K562 (cell line): ENCODE data around the gene CARD10. TPM values are rescaled to one million over a fixed set of nuclear protein-coding genes. Genes with fewer than 3 reads are reported as not detected.
"Not testable (repeated sequence)": the region's sequence is repeated elsewhere in the genome, so short reads cannot be mapped to it uniquely, and the experiment has no call there.

Experiments used
- ATAC-seq: fragments of 200-7000 bp; cut with Tn5 transposase; 3 replicates; pipeline ENCODE4 v1.9.1; 2020; ENCODE audit warnings: moderate library complexity
- BruUV-seq: library from RNA; stranded (reverse); fragments of 400-500 nt; replicated peaks from 2 replicates; lab custom pipeline; 2021; lab: Mats Ljungman, UMichigan
- CTCF ChIA-PET: fragments of 300-600 bp; formaldehyde crosslinking; extraction: SDS; loops from one replicate; lab custom pipeline; 2021; ENCODE audit warnings: low intra/inter-chr PET ratio; lab: Yijun Ruan, JAX
- POLR2A ChIA-PET: fragments of 300-600, 350-650 bp; sonication (Branson Sonifier 250); formaldehyde crosslinking; extraction: SDS; loops from one replicate; lab custom pipeline; 2021; ENCODE audit warnings: antibody characterized with exemption, inconsistent platforms; lab: Yijun Ruan, JAX
- DNase-seq, 4 experiments: peaks; one replicate each; pipeline versions ENCODE4 v3.0.0 to v3.0.0-alpha.2; 2011 to 2018; ENCODE audit warnings: low spot score in 3 of 4, mixed read lengths in 3 of 4; ENCODE audit errors: extremely low read depth in 1 of 4
- FAIRE-seq: peaks from 2 replicates; lab custom pipeline; 2011; peaks lifted over from hg19 to GRCh38; lab: Jason Lieb, UNC
- H2AFZ ChIP-seq: 2 replicates; pipeline ENCODE4 v1.6.0; 2011; ENCODE audit warnings: low read depth, low read length, control low read depth, inconsistent platforms
- H3K27ac ChIP-seq: fragments of 200-600 bp; 3 replicates; pipeline ENCODE4 v1.8.0; 2011; ENCODE audit warnings: low read depth, mild to moderate bottlenecking, control low read depth, inconsistent platforms, low read length, moderate library complexity, mixed read lengths; ENCODE audit errors: extremely low read depth
- H3K27me3 ChIP-seq, 2 experiments: fragments of 300-600 bp in 1 of 2; 2 replicates in 1 of 2; 3 replicates in 1 of 2; pipeline versions ENCODE4 v1.6.0 to v1.8.0; 2011; ENCODE audit warnings: inconsistent platforms in 2 of 2, low read length in 2 of 2, mild to moderate bottlenecking in 1 of 2, mixed read lengths in 1 of 2, moderate library complexity in 1 of 2; ENCODE audit not compliant: control insufficient read depth in 2 of 2, insufficient read depth in 2 of 2
- H3K36me3 ChIP-seq: fragments of 300-600 bp; 3 replicates; pipeline ENCODE4 v1.8.0; 2011; ENCODE audit warnings: mild to moderate bottlenecking, low read length, inconsistent platforms; ENCODE audit not compliant: control insufficient read depth, insufficient read depth
- H3K4me1 ChIP-seq, 2 experiments: fragments of 200-600 bp in 1 of 2; replicated peaks in 1 of 2; 2 replicates in 1 of 2; 3 replicates in 1 of 2; pipeline versions ENCODE4 v1.5.1 to v1.8.0; 2011; ENCODE audit warnings: inconsistent platforms in 2 of 2, low read length in 2 of 2, mild to moderate bottlenecking in 1 of 2, mixed read lengths in 1 of 2, moderate library complexity in 1 of 2; ENCODE audit not compliant: control insufficient read depth in 2 of 2, insufficient read depth in 2 of 2
- H3K4me2 ChIP-seq: 2 replicates; pipeline ENCODE4 v1.6.1; 2011; ENCODE audit warnings: low read length, control low read depth, inconsistent platforms, mixed read lengths; ENCODE audit not compliant: insufficient read depth
- H3K4me3 ChIP-seq: fragments of 200-600 bp; sonication (generic), shearing (Covaris generic); 2 replicates; pipeline ENCODE4 v1.5.1; 2016; ENCODE audit warnings: control low read depth, inconsistent platforms
- H3K79me2 ChIP-seq: fragments of 200-600 bp; 3 replicates; pipeline ENCODE4 v1.8.0; 2011; ENCODE audit warnings: low read length, inconsistent platforms; ENCODE audit not compliant: control insufficient read depth, insufficient read depth
- H3K9ac ChIP-seq, 2 experiments: 2 replicates each; pipeline versions ENCODE4 v1.6.0 to v1.6.1; 2011; ENCODE audit warnings: low read depth in 2 of 2, low read length in 2 of 2, control low read depth in 1 of 2, inconsistent platforms in 1 of 2, mild to moderate bottlenecking in 1 of 2, mixed read lengths in 1 of 2; ENCODE audit not compliant: insufficient read depth in 1 of 2
- H3K9me1 ChIP-seq: one replicate; pipeline ENCODE4 v1.6.0; 2011; ENCODE audit warnings: inconsistent platforms, mild to moderate bottlenecking, low read length, moderate library complexity; ENCODE audit not compliant: control insufficient read depth, insufficient read depth
- H3K9me3 ChIP-seq: replicated peaks from 2 replicates; pipeline ENCODE4 v1.5.1; 2011; ENCODE audit warnings: low read depth, low read length, inconsistent platforms; ENCODE audit not compliant: control insufficient read depth, insufficient read depth
- H4K20me1 ChIP-seq: replicated peaks from 2 replicates; pipeline ENCODE4 v1.6.1; 2011; ENCODE audit warnings: low read length, inconsistent platforms, mixed read lengths; ENCODE audit not compliant: control insufficient read depth, insufficient read depth
- BCOR ChIP-seq: fragments of 450-650 bp; IDR thresholded peaks from 2 replicates; pipeline ENCODE4 v1.6.1; 2016
- RBM25 ChIP-seq: fragments of 200-400 bp; formaldehyde crosslinking; IDR thresholded peaks from 2 replicates; pipeline ENCODE4 v1.6.1; 2018; ENCODE audit warnings: low read length, low read depth, moderate library complexity; ENCODE audit not compliant: severe bottlenecking
- RFX5 ChIP-seq: IDR thresholded peaks from 2 replicates; pipeline ENCODE4 v1.6.1; 2011; ENCODE audit warnings: low read depth, mild to moderate bottlenecking, improper control_type of control experiment, low read length
- STAT5A ChIP-seq: IDR thresholded peaks from 2 replicates; pipeline ENCODE4 v1.6.1; 2012; ENCODE audit warnings: low read length, inconsistent platforms, borderline replicate concordance
- WGBS: fragments of 100-300 bp; shearing (Covaris generic); methylation state at CpG from one replicate; pipeline ENCODE4 v1.1.6; 2016; ENCODE audit warnings: low coverage, mixed read lengths; ENCODE audit not compliant: insufficient coverage; ENCODE audit errors: missing lambda C conversion rate; 5-methylcytosine and 5-hydroxymethylcytosine counted together
- in situ Hi-C: fragments of 300-500 bp; cut with MboI; formaldehyde crosslinking; loops from 4 replicates; pipeline ENCODE4 v1.15.0; 2018; ENCODE audit warnings: inconsistent platforms, mixed read lengths
- intact Hi-C: fragments of 100-400 bp; cut with micrococcal nuclease; formaldehyde crosslinking; loops from 2 replicates; pipeline ENCODE4 v1.14.2; 2022
- polyA plus RNA-seq, 8 experiments: library from polyadenylated mRNA; depleted of rRNA in 4 of 8; stranded (reverse) in 5 of 8; unstranded in 3 of 8; fragments of >200 nt; fragmentation: Nextera tagmentation in 2 of 8; fragmentation: Illumina TruSeq in 1 of 8; extraction: Ambion mirVana in 2 of 8; extraction: Trizol in 1 of 8; gene quantifications; 2 replicates each; pipeline versions ENCODE4 v1.2.1 to v1.2.3, GENCODE V29; 2011 to 2014; ENCODE audit warnings: inconsistent platforms in 1 of 8, missing spikeins in 1 of 8
- total RNA-seq, 7 experiments: library from RNA; depleted of rRNA in 6 of 7; stranded (reverse); fragments of >200 nt in 6 of 7; fragmentation: Illumina TruSeq in 2 of 7; extraction: Trizol in 2 of 7; gene quantifications; 2 replicates each; pipeline versions ENCODE4 v1.2.1 to v1.2.3, GENCODE V29; 2011 to 2021; ENCODE audit warnings: low replicate concordance in 1 of 7
- TF ChIP-seq, protein P1 (sequence below): sonication (generic); formaldehyde crosslinking; IDR thresholded peaks from 2 replicates; pipeline ENCODE4 v1.8.0; 2022; ENCODE audit warnings: mild to moderate bottlenecking, missing genetic modification reagents
- TF ChIP-seq, protein P2 (sequence below): sonication (generic); IDR thresholded peaks from 2 replicates; pipeline ENCODE4 v1.6.1; 2016
- TF ChIP-seq, protein P3 (sequence below): fragments of 250-450 bp; sonication (Bioruptor Pico); IDR thresholded peaks from 2 replicates; pipeline ENCODE4 v1.5.0; 2020; ENCODE audit warnings: mild to moderate bottlenecking, borderline replicate concordance
- TF ChIP-seq, protein P4 (sequence below): sonication (generic); formaldehyde crosslinking; IDR thresholded peaks from 2 replicates; pipeline ENCODE4 v1.9.0; 2022; ENCODE audit warnings: mild to moderate bottlenecking, missing genetic modification reagents

The CARD10 gene
- total and polyA plus RNA-seq, 9 of the 15 experiments (the other 6 are each of a cell fraction or from before 2014, with no cell fraction given), result 0.13 to 5.8 (median 1.6) TPM

DNA sequence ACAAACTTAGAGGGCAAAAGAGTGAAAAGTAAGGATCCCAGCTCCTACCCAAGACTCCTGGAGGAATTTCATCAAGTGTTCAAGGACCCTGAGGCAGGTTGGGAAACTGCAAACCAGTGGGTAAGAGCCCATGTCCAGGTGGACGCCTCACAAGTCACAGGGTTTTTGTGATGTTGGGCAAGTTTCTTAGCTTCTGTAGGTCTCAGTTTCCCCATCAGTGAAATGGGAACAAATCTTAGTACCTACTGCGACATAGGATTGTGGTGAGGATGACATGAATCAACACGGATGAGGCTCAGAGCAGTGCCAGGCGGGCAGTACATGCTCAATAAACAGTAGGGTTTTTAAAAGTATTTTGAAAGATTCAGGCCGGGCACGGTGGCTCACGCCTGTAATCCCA lies 23.7 kb upstream of the CARD10 start:
- no peak for ATAC-seq
- Histone ChIP-seq H3K27me3 (no peaks in the 10 kb centered on the region), H3K4me3 (no peak overlapping the region), H2AFZ (no peak overlapping the region), H3K9me1 (no peaks in the 10 kb centered on the region), H3K9ac (no peak overlapping the region), H3K4me2 (no peak overlapping the region), H3K4me1 (peaks cover 2 to 29% of the 10 kb centered on the region in 2 experiments; a peak in 4 of 5 replicates), H3K27ac (no peak overlapping the region), H3K9me3 (no peaks in the 10 kb centered on the region), H3K79me2 (no peaks in the 10 kb centered on the region), H4K20me1 (no peaks in the 10 kb centered on the region), H3K36me3 (no peaks in the 10 kb centered on the region)
- no TSS peak for BruUV-seq
- TF ChIP-seq, protein P1, sequence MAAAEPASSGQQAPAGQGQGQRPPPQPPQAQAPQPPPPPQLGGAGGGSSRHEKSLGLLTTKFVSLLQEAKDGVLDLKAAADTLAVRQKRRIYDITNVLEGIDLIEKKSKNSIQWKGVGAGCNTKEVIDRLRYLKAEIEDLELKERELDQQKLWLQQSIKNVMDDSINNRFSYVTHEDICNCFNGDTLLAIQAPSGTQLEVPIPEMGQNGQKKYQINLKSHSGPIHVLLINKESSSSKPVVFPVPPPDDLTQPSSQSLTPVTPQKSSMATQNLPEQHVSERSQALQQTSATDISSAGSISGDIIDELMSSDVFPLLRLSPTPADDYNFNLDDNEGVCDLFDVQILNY (CRISPR knock-in tag), result no peak
- TF ChIP-seq, protein P2, sequence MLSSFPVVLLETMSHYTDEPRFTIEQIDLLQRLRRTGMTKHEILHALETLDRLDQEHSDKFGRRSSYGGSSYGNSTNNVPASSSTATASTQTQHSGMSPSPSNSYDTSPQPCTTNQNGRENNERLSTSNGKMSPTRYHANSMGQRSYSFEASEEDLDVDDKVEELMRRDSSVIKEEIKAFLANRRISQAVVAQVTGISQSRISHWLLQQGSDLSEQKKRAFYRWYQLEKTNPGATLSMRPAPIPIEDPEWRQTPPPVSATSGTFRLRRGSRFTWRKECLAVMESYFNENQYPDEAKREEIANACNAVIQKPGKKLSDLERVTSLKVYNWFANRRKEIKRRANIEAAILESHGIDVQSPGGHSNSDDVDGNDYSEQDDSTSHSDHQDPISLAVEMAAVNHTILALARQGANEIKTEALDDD, result no peak
- TF ChIP-seq, protein P3, sequence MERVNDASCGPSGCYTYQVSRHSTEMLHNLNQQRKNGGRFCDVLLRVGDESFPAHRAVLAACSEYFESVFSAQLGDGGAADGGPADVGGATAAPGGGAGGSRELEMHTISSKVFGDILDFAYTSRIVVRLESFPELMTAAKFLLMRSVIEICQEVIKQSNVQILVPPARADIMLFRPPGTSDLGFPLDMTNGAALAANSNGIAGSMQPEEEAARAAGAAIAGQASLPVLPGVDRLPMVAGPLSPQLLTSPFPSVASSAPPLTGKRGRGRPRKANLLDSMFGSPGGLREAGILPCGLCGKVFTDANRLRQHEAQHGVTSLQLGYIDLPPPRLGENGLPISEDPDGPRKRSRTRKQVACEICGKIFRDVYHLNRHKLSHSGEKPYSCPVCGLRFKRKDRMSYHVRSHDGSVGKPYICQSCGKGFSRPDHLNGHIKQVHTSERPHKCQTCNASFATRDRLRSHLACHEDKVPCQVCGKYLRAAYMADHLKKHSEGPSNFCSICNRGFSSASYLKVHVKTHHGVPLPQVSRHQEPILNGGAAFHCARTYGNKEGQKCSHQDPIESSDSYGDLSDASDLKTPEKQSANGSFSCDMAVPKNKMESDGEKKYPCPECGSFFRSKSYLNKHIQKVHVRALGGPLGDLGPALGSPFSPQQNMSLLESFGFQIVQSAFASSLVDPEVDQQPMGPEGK (CRISPR knock-in tag), result no peak
- TF ChIP-seq RBM25 (peak; percentile 60), BCOR (peak; percentile 32; the same call in 1 of the 2 replicates), STAT5A (no peak), RFX5 (no peak)
- TF ChIP-seq, protein P4, sequence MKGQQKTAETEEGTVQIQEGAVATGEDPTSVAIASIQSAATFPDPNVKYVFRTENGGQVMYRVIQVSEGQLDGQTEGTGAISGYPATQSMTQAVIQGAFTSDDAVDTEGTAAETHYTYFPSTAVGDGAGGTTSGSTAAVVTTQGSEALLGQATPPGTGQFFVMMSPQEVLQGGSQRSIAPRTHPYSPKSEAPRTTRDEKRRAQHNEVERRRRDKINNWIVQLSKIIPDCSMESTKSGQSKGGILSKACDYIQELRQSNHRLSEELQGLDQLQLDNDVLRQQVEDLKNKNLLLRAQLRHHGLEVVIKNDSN (CRISPR knock-in tag), result no peak
- no peak for FAIRE-seq
- no peak for DNase-seq
- in situ Hi-C loops (loop anchor here (10.0 kb wide), 1 partner anchor 432 kb away; no protein-coding TSS in a partner anchor), intact Hi-C loops (no loop called here)
- ChIA-PET POLR2A (no interaction called here), CTCF (interaction anchor here (0.9 to 1.0 kb wide), 2 partner anchors 21 to 50 kb away, joined by 3 to 4 read pairs; no protein-coding TSS in a partner anchor)
- WGBS, result 26% methylated on average over 7 of the region's 7 CpGs

DNA sequence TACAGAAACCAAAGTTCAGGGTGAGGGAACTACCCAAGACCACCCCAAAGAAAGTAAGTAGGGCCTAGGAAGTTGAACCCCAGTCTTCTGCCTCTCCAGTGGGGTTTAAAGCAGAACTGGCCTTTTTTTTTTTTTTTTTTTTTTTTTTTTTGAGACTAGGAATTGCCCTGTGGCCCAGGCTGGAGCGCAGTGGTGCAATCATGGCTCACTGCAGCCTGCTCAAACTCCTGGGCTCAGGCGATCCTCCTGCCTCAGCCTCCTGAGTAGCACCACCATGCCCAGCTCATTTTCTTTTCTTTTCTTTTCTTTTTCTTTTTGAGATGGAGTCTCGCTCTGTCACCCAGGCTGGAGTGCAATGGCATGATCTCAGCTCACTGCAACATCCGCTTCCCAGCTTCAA lies 23.2 kb upstream of the CARD10 start:
- in situ Hi-C loops, result loop anchor here (10.0 kb wide), 1 partner anchor 432 kb away; no protein-coding TSS in a partner anchor
- H3K9me3 ChIP-seq, H3K36me3 ChIP-seq, BruUV-seq, CTCF ChIA-PET, ATAC-seq, H3K9me1 ChIP-seq, H3K27me3 ChIP-seq, H3K79me2 ChIP-seq, FAIRE-seq, H3K9ac ChIP-seq, DNase-seq, H4K20me1 ChIP-seq, H3K4me2 ChIP-seq, H3K27ac ChIP-seq, H3K4me3 ChIP-seq, intact Hi-C loops, H2AFZ ChIP-seq: not testable (repeated sequence)
- POLR2A ChIA-PET, result interaction anchor here (0.6 to 1.2 kb wide), 4 partner anchors 10 to 1153 kb away, joined by 3 to 4 read pairs (median 3); no protein-coding TSS in a partner anchor
- peaks cover 2 to 29% of the 10 kb centered on the region in 2 experiments; a peak in 4 of 5 replicates for H3K4me1 ChIP-seq
- 30% methylated on average over 2 of the region's 4 CpGs for WGBS
